HG03354 (cell line): ENCODE data around the gene CCZ1B.
"Not testable (repeated sequence)": the region's sequence is repeated elsewhere in the genome, so short reads cannot be mapped to it uniquely, and the experiment has no call there.

ENCODE experiments used
- ATAC-seq: cut with Tn5 transposase; IDR thresholded peaks from one replicate; pipeline ENCODE4 v1.9.1; 2021; ENCODE audit warnings: mild to moderate bottlenecking; ENCODE audit not compliant: unreplicated experiment, poor library complexity, severe bottlenecking

CCZ1B gene

GRCh38 chr7:6753964-6754363 is 72.1 kb downstream of the CCZ1B start, which contains the start of gene RSPH10B2:
Gene RSPH10B2, plus strand, starts transcription at chr7:6754103. Its CDS starts 3,575 bp downstream, at chr7:6757678.
- not testable (repeated sequence) for ATAC-seq

GRCh38 chr7:6750173-6750572 is 75.9 kb downstream of the CCZ1B start:
- ATAC-seq = not testable (repeated sequence)

- ATAC-seq = not testable (repeated sequence)
Observed at GRCh38 chr7:6749335-6749734, 76.7 kb downstream of the CCZ1B start.
